PC-9 (cell line): ENCODE data around the gene LIMS1. TPM values are rescaled to one million over a fixed set of nuclear protein-coding genes. Genes with fewer than 3 reads are reported as not detected.

ENCODE experiments used
- BruUV-seq: library from RNA; stranded (reverse); fragments of 400-500 nt; replicated peaks from 2 replicates; lab custom pipeline; 2021; lab: Mats Ljungman, UMichigan
- CTCF ChIA-PET: fragments of 300-600 bp; sonication (Branson Sonifier 250); formaldehyde crosslinking; loops from one replicate; lab custom pipeline; 2022; ENCODE audit warnings: antibody characterized with exemption; lab: Charles Lee
- POLR2A ChIA-PET: fragments of 300-600 bp; sonication (Branson Sonifier 250); formaldehyde crosslinking; loops from one replicate; lab custom pipeline; 2022; ENCODE audit warnings: antibody characterized with exemption; ENCODE audit not compliant: unreplicated experiment; lab: Charles Lee
- DNase-seq, 2 experiments: peaks; one replicate each; pipeline versions ENCODE4 v3.0.0 to v3.0.0-alpha.2; 2015 to 2022; ENCODE audit warnings: mixed read lengths in 1 of 2
- H2AFZ ChIP-seq: fragments of 200-600 bp; sonication (generic); 2 replicates; pipeline ENCODE4 v1.8.1; 2017; ENCODE audit warnings: antibody characterized with exemption
- H3F3A ChIP-seq: fragments of 200-600 bp; sonication (generic); 2 replicates; pipeline ENCODE4 v1.8.1; 2017; ENCODE audit warnings: antibody characterized with exemption, mild to moderate bottlenecking, low read depth; ENCODE audit not compliant: insufficient read depth
- H3K27ac ChIP-seq: fragments of 200-600 bp; sonication (generic); 2 replicates; pipeline ENCODE4 v1.6.1; 2016; ENCODE audit warnings: mixed run types
- H3K27me3 ChIP-seq: fragments of 200-600 bp; sonication (generic); 2 replicates; pipeline ENCODE4 v1.6.1; 2016; ENCODE audit warnings: low read depth, mixed run types; ENCODE audit not compliant: insufficient read depth
- H3K36me3 ChIP-seq: fragments of 200-600 bp; sonication (generic); 2 replicates; pipeline ENCODE4 v1.6.1; 2016; ENCODE audit warnings: low read depth, mixed run types
- H3K4me1 ChIP-seq: fragments of 200-600 bp; sonication (generic); replicated peaks from 2 replicates; pipeline ENCODE4 v1.6.1; 2016; ENCODE audit warnings: mixed run types; ENCODE audit not compliant: insufficient read depth
- H3K4me2 ChIP-seq: fragments of 200-600 bp; sonication (generic); 2 replicates; pipeline ENCODE4 v1.6.1; 2017; ENCODE audit warnings: mixed run types
- H3K4me3 ChIP-seq: fragments of 200-600 bp; sonication (generic); 2 replicates; pipeline ENCODE4 v1.6.1; 2016; ENCODE audit warnings: mixed run types
- H3K79me2 ChIP-seq: fragments of 200-600 bp; sonication (generic); 2 replicates; pipeline ENCODE4 v1.6.1; 2017; ENCODE audit warnings: low read depth, mixed run types
- H3K9me2 ChIP-seq: fragments of 200-600 bp; sonication (generic); 2 replicates; pipeline ENCODE4 v1.8.1; 2017; ENCODE audit warnings: mild to moderate bottlenecking; ENCODE audit not compliant: insufficient read depth
- H3K9me3 ChIP-seq: fragments of 200-600 bp; sonication (generic); 2 replicates; pipeline ENCODE4 v1.8.1; 2016; ENCODE audit warnings: low read depth; ENCODE audit not compliant: insufficient read depth
- H4K20me1 ChIP-seq: fragments of 200-600 bp; sonication (generic); 2 replicates; pipeline ENCODE4 v1.8.1; 2017; ENCODE audit not compliant: insufficient read depth
- CTCF ChIP-seq: fragments of 200-600 bp; sonication (generic); conservative IDR thresholded peaks from 2 replicates; pipeline ENCODE4 v1.6.1; 2017; ENCODE audit warnings: mixed run types, antibody characterized with exemption, mild to moderate bottlenecking, moderate library complexity
- EZH2 ChIP-seq: fragments of 200-600 bp; sonication (generic); IDR thresholded peaks from 2 replicates; pipeline ENCODE4 v1.8.0; 2017; ENCODE audit warnings: antibody characterized with exemption, low read depth
- intact Hi-C: fragments of 100-400 bp; cut with micrococcal nuclease; formaldehyde crosslinking; loops from one replicate; pipeline ENCODE4 v1.10.0; 2022; ENCODE audit not compliant: unreplicated experiment
- total RNA-seq: library from RNA; stranded (reverse); gene quantifications from 2 replicates; pipeline ENCODE4 v1.2.3, GENCODE V29; 2021

LIMS1 gene
- total RNA-seq, 1 experiment from 2014 or later, result 61.6 TPM

DNA sequence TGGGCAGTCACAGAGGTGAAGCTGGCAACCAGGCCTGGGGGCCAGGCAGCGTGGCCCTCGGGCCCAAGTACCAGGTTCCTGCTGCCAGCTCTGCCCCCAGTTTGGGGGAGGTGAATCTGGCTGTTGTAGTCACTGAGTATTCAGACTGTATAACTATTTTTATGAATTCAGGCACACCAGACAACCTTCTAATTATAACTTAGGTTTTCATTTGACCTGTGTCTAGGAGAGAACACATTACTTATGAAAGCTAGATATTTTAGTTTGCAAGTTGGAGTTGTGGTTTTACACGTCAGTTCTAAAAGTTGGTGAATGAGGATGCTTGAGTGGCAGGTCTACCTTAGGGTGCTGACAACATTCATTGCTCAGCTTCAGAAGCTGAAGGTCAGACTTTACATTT lies 71.7 kb downstream of the LIMS1 start:
- Histone ChIP-seq H3F3A (no peaks in the 10 kb centered on the region), H3K4me2 (no peak overlapping the region), H3K36me3 (no peaks in the 10 kb centered on the region), H3K79me2 (peaks cover 8% of the 10 kb centered on the region; the same call in 1 of the 2 replicates), H3K4me1 (no peaks in the 10 kb centered on the region), H3K27ac (no peak overlapping the region), H3K27me3 (no peaks in the 10 kb centered on the region), H4K20me1 (no peaks in the 10 kb centered on the region), H3K4me3 (no peak overlapping the region), H3K9me3 (no peaks in the 10 kb centered on the region), H2AFZ (no peak overlapping the region), H3K9me2 (no peaks in the 10 kb centered on the region)
- CTCF ChIA-PET, result no interaction called here
- no peak for TF ChIP-seq CTCF
- TF ChIP-seq EZH2, result no peak
- no peak for DNase-seq
- BruUV-seq, result no TSS peak
- POLR2A ChIA-PET, result no interaction called here
- intact Hi-C loops, result no loop called here

DNA sequence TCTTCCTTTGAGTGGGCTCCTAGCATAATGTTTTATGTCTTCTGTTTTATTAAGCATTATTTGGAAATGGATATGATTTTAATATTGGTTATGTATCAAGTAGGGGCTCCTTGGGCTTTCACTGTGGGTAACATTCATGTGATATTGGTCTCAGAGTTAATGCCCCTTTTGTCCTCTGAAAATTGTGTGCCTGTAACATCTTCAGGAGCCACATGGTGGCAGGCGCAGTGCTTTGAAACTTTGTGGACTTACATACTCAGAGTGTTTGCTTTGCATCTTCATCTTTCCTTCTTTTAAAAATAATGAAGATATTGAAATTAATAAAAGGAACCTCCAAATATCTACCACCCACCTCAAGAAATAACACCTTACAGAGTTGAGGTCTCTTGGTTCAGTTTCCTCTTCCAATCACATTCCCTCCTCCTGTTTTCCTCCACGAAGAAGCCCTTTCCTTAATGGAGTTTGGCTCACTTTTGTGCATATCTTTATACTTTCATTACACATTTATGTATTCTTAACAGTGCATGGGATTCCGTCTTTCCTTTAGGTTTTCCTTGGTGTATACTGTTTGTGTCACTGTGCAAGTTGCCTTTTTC lies 73.5 kb downstream of the LIMS1 start:
- Histone ChIP-seq H3K27me3 (no peaks in the 10 kb centered on the region), H3K4me2 (no peak overlapping the region), H3K27ac (no peak overlapping the region), H3K9me2 (no peaks in the 10 kb centered on the region), H3K79me2 (peaks cover 5% of the 10 kb centered on the region; the same call in 1 of the 2 replicates), H3K4me3 (no peak overlapping the region), H3F3A (no peaks in the 10 kb centered on the region), H3K4me1 (no peaks in the 10 kb centered on the region), H2AFZ (no peak overlapping the region), H3K9me3 (no peaks in the 10 kb centered on the region), H4K20me1 (no peaks in the 10 kb centered on the region), H3K36me3 (no peaks in the 10 kb centered on the region)
- POLR2A ChIA-PET, result no interaction called here
- BruUV-seq, result no TSS peak
- DNase-seq, result no peak
- CTCF ChIA-PET, result no interaction called here
- TF ChIP-seq CTCF (peak; percentile 58), EZH2 (no peak)
- intact Hi-C loops, result no loop called here

- no peaks in the 10 kb centered on the region for H3K36me3 ChIP-seq
- intact Hi-C loops, result no loop called here
- H3K79me2 ChIP-seq, result peaks cover 12% of the 10 kb centered on the region; the same call in 1 of the 2 replicates
- no peaks in the 10 kb centered on the region for H3K27me3 ChIP-seq
- H3K4me3 ChIP-seq, result no peak overlapping the region
- H3K4me2 ChIP-seq, result no peak overlapping the region
- ChIA-PET POLR2A (no interaction called here), CTCF (interaction anchor here (1.4 kb wide), 1 partner anchor 25 kb away, joined by 4 read pairs; no protein-coding TSS in a partner anchor)
- H3K4me1 ChIP-seq, result peaks cover 17% of the 10 kb centered on the region
- DNase-seq, result no peak
- TF ChIP-seq CTCF (no peak), EZH2 (no peak)
- no peaks in the 10 kb centered on the region for H4K20me1 ChIP-seq
- no TSS peak for BruUV-seq
- H3F3A ChIP-seq, result 0 out of 2 replicates have a peak, but pooled peaks cover 3% of the 10 kb centered on the region
- H3K9me3 ChIP-seq, result no peaks in the 10 kb centered on the region
- H3K9me2 ChIP-seq, result no peaks in the 10 kb centered on the region
- H2AFZ ChIP-seq, result no peak overlapping the region
- H3K27ac ChIP-seq, result no peak overlapping the region
Measured at GRCh38 chr2:108611021-108611420, 76.8 kb downstream of the LIMS1 start.
